ENCODE data around the gene MAP3K7.
A peak's percentile ranks its signal among the peaks of the same experiment; 100 is the strongest.

The MAP3K7 gene

GRCh38 chr6:90599151-90599550 lies 12.3 kb upstream of the MAP3K7 start:
- no peaks in the 10 kb centered on the region for H3K9me3 ChIP-seq (ENCODE audit: severe bottlenecking)
- H3K27ac ChIP-seq, result no peak overlapping the region
- H3K4me3 ChIP-seq (ENCODE audit: low read depth, low read length), result no peak overlapping the region
- DNase-seq, result no peak
- no peaks in the 10 kb centered on the region for H3K27me3 ChIP-seq (ENCODE audit: insufficient read depth, low read depth, severe bottlenecking)
- TF ChIP-seq CTCF (IDR thresholded peaks at IDR 0.05; ENCODE audit: low read depth, low read length), result no peak
- H3K36me3 ChIP-seq, result no peaks in the 10 kb centered on the region

GRCh38 chr6:90598192-90598951 lies 11.5 kb upstream of the MAP3K7 start:
- no peak overlapping the region for H3K27ac ChIP-seq
- no peaks in the 10 kb centered on the region for H3K27me3 ChIP-seq (ENCODE audit: insufficient read depth, low read depth, severe bottlenecking)
- H3K36me3 ChIP-seq, result no peaks in the 10 kb centered on the region

GRCh38 chr6:90596967-90597539 lies 10.2 kb upstream of the MAP3K7 start:
- Histone ChIP-seq H3K27ac (no peak overlapping the region), H3K9me3 (ENCODE audit: severe bottlenecking) (no peaks in the 10 kb centered on the region), H3K36me3 (no peaks in the 10 kb centered on the region), H3K4me3 (ENCODE audit: low read depth, low read length) (no peak overlapping the region), H3K27me3 (ENCODE audit: insufficient read depth, low read depth, severe bottlenecking) (peaks cover 4% of the 10 kb centered on the region)
- no peak for TF ChIP-seq CTCF (IDR thresholded peaks at IDR 0.05; ENCODE audit: low read depth, low read length)
- no peak for DNase-seq

More at GRCh38 chr6:90598192-90598951, 11.5 kb upstream of the MAP3K7 start:
- no peak overlapping the region for H3K4me3 ChIP-seq (ENCODE audit: low read depth, low read length)
- no peaks in the 10 kb centered on the region for H3K9me3 ChIP-seq (ENCODE audit: severe bottlenecking)
- DNase-seq, result no peak
- no peak for TF ChIP-seq CTCF (IDR thresholded peaks at IDR 0.05; ENCODE audit: low read depth, low read length)

GRCh38 chr6:90595854-90596253 lies 9.0 kb upstream of the MAP3K7 start:
- no peak for DNase-seq
- H3K4me3 ChIP-seq (ENCODE audit: low read depth, low read length), result no peak overlapping the region
- no peaks in the 10 kb centered on the region for H3K9me3 ChIP-seq (ENCODE audit: severe bottlenecking)
- no peak for TF ChIP-seq CTCF (IDR thresholded peaks at IDR 0.05; ENCODE audit: low read depth, low read length)
- no peak overlapping the region for H3K27ac ChIP-seq
- H3K27me3 ChIP-seq (ENCODE audit: insufficient read depth, low read depth, severe bottlenecking), result peaks cover 4% of the 10 kb centered on the region
- no peaks in the 10 kb centered on the region for H3K36me3 ChIP-seq

GRCh38 chr6:90586546-90586835 lies 381 bp downstream of the MAP3K7 start:
- Histone ChIP-seq H3K27me3 (ENCODE audit: insufficient read depth, low read depth, severe bottlenecking) (no peaks in the 10 kb centered on the region), H3K27ac (peak overlapping the region; percentile 98), H3K4me3 (ENCODE audit: low read depth, low read length) (peak overlapping the region; percentile 93), H3K9me3 (ENCODE audit: severe bottlenecking) (no peaks in the 10 kb centered on the region), H3K36me3 (peaks cover 5% of the 10 kb centered on the region; the same call in 1 of the 2 replicates)
- TF ChIP-seq CTCF (IDR thresholded peaks at IDR 0.05; ENCODE audit: low read depth, low read length), result no peak
- DNase-seq, result no peak

Measured in WERI-Rb-1 (cell line).